K562 (cell line): ENCODE data around the gene AGAP3. TPM values are rescaled to one million over a fixed set of nuclear protein-coding genes. Genes with fewer than 3 reads are reported as not detected.

ENCODE experiments used
- ARID4B ChIP-seq: sonication (generic); formaldehyde crosslinking; IDR thresholded peaks from 2 replicates; pipeline ENCODE4 v1.8.0; 2022; ENCODE audit warnings: mild to moderate bottlenecking, missing genetic modification reagents
- CBX3 ChIP-seq, 2 experiments: IDR thresholded peaks; 1 replicate in 1 of 2; 2 replicates in 1 of 2; pipeline ENCODE4 v1.6.1; 2012; ENCODE audit warnings: inconsistent platforms in 2 of 2, low read length in 2 of 2, borderline replicate concordance in 1 of 2, control low read depth in 1 of 2
- CXXC5 ChIP-seq: fragments of 250-450 bp; sonication (Bioruptor Pico); IDR thresholded peaks from 2 replicates; pipeline ENCODE4 v1.8.0; 2022; ENCODE audit warnings: inconsistent platforms, mild to moderate bottlenecking, moderate library complexity
- E2F8 ChIP-seq: fragments of 450-650 bp; IDR thresholded peaks from 2 replicates; pipeline ENCODE4 v1.7.1; 2018; ENCODE audit warnings: mild to moderate bottlenecking, low read depth; ENCODE audit not compliant: partially characterized antibody
- FOXP4 ChIP-seq: sonication (generic); formaldehyde crosslinking; IDR thresholded peaks from 2 replicates; pipeline ENCODE4 v1.8.0; 2022; ENCODE audit warnings: mild to moderate bottlenecking, missing genetic modification reagents, borderline replicate concordance
- GATA2 ChIP-seq: sonication (generic); formaldehyde crosslinking; IDR thresholded peaks from 2 replicates; pipeline ENCODE4 v1.4.0; 2020; ENCODE audit warnings: mild to moderate bottlenecking, missing genetic modification reagents
- GATAD2A ChIP-seq: fragments of 450-650 bp; IDR thresholded peaks from 2 replicates; pipeline ENCODE4 v1.6.1; 2017
- HCFC1 ChIP-seq: IDR thresholded peaks from 2 replicates; pipeline ENCODE4 v1.6.1; 2012; ENCODE audit warnings: low read depth, low read length, improper control_type of control experiment
- HIVEP1 ChIP-seq: fragments of 250-450 bp; sonication (Bioruptor Pico); IDR thresholded peaks from 2 replicates; pipeline ENCODE4 v1.4.0; 2020; ENCODE audit warnings: mild to moderate bottlenecking
- ID3 ChIP-seq, 2 experiments: fragments of 250-450 bp in 1 of 2; fragments of 450-650 bp in 1 of 2; sonication (Bioruptor Pico) in 1 of 2; IDR thresholded peaks; 2 replicates each; pipeline versions ENCODE4 v1.6.1 to v1.8.0; 2016 to 2021; ENCODE audit warnings: mild to moderate bottlenecking in 2 of 2, moderate library complexity in 2 of 2, missing compliant biosample characterization in 1 of 2, missing genetic modification characterization in 1 of 2
- MTA3 ChIP-seq: fragments of 450-650 bp; formaldehyde crosslinking; IDR thresholded peaks from 2 replicates; pipeline ENCODE4 v1.6.1; 2017; ENCODE audit warnings: mild to moderate bottlenecking, borderline replicate concordance
- RAD21 ChIP-seq, 2 experiments: fragments of 250-450 bp in 1 of 2; fragments of 450-650 bp in 1 of 2; sonication (Bioruptor Pico) in 1 of 2; formaldehyde crosslinking in 1 of 2; IDR thresholded peaks in 1 of 2; conservative IDR thresholded peaks in 1 of 2; 2 replicates each; pipeline versions ENCODE4 v1.4.0 to v1.8.0; 2020 to 2022; ENCODE audit warnings: mild to moderate bottlenecking in 2 of 2, moderate library complexity in 1 of 2
- RHOXF2B ChIP-seq: fragments of 250-450 bp; sonication (Bioruptor Pico); conservative IDR thresholded peaks from 2 replicates; pipeline ENCODE4 v1.5.1; 2021
- SMAD2 ChIP-seq: fragments of 150-350 bp; IDR thresholded peaks from 2 replicates; pipeline ENCODE4 v1.6.1; 2014; ENCODE audit warnings: low read depth, mild to moderate bottlenecking, low read length
- SPI1 ChIP-seq: IDR thresholded peaks from 2 replicates; pipeline ENCODE4 v1.6.1; 2011; ENCODE audit warnings: low read depth, low read length, control low read depth, borderline replicate concordance
- XRCC4 ChIP-seq: IDR thresholded peaks from one replicate; pipeline ENCODE4 v1.6.1; 2011; ENCODE audit not compliant: insufficient read depth, insufficient read length; ENCODE audit errors: extremely low read depth
- ZFP1 ChIP-seq: fragments of 450-650 bp; formaldehyde crosslinking; IDR thresholded peaks from 2 replicates; pipeline ENCODE4 v1.4.0; 2020; ENCODE audit warnings: mild to moderate bottlenecking, mixed read lengths
- polyA plus RNA-seq, 8 experiments: library from polyadenylated mRNA; depleted of rRNA in 4 of 8; stranded (reverse) in 5 of 8; unstranded in 3 of 8; fragments of >200 nt; fragmentation: Nextera tagmentation in 2 of 8; fragmentation: Illumina TruSeq in 1 of 8; extraction: Ambion mirVana in 2 of 8; extraction: Trizol in 1 of 8; gene quantifications; 2 replicates each; pipeline versions ENCODE4 v1.2.1 to v1.2.3, GENCODE V29; 2011 to 2014; ENCODE audit warnings: inconsistent platforms in 1 of 8, missing spikeins in 1 of 8
- total RNA-seq, 7 experiments: library from RNA; depleted of rRNA in 6 of 7; stranded (reverse); fragments of >200 nt in 6 of 7; fragmentation: Illumina TruSeq in 2 of 7; extraction: Trizol in 2 of 7; gene quantifications; 2 replicates each; pipeline versions ENCODE4 v1.2.1 to v1.2.3, GENCODE V29; 2011 to 2021; ENCODE audit warnings: low replicate concordance in 1 of 7

AGAP3 gene
- total and polyA plus RNA-seq, 9 of the 15 experiments (the other 6 are each of a cell fraction or from before 2014, with no cell fraction given), result 3.4 to 208 (median 62.2) TPM

- TF ChIP-seq ARID4B (CRISPR knock-in tag) (0 out of 2 replicates have a peak, but pooled peaks have one; percentile 46), GATA2 (CRISPR knock-in tag) (no peak), HCFC1 (peak; percentile 97), RAD21 (CRISPR knock-in tag; conservative IDR thresholded peaks at IDR 0.05 in 1 of 2, IDR thresholded peaks at IDR 0.05 in 1 of 2) (0 out of 4 replicates have a peak, but pooled peaks of 1 of the 2 experiments have one; percentile 7), ZFP1 (CRISPR knock-in tag) (no peak), RHOXF2B (CRISPR knock-in tag) (no peak), CBX3 (IDR thresholded peaks at IDR 0.05; ENCODE audit: borderline replicate concordance in 1 of 2, low read length in 2 of 2) (peak in 1 of 2 experiments; percentile 68; a peak in 1 of 3 replicates), MTA3 (peak; percentile 91; the same call in 1 of the 2 replicates), SMAD2 (peak; percentile 96; the same call in 1 of the 2 replicates), XRCC4 (no peak), FOXP4 (CRISPR knock-in tag) (no peak), E2F8 (peak; percentile 21), SPI1 (peak; percentile 21; the same call in 1 of the 2 replicates), ID3 (CRISPR knock-in tag; IDR thresholded peaks at IDR 0.05) (no peak), ID3 (tag; IDR thresholded peaks at IDR 0.05) (no peak), HIVEP1 (no peak), CXXC5 (CRISPR knock-in tag) (peak; percentile 95), GATAD2A (peak; percentile 73)
Measured at GRCh38 chr7:151057989-151058780, 28.1 kb upstream of the AGAP3 start (continued).
